LNCaP clone FGC (cell line): ENCODE results near the gene CEP55.

Source experiments
- DNase-seq: peaks from one replicate; pipeline ENCODE4 v3.0.0-alpha.2; 2011; ENCODE audit warnings: low read depth
- H3K4me3 ChIP-seq: 2 replicates; pipeline ENCODE4 v1.5.1; 2011; ENCODE audit warnings: mild to moderate bottlenecking, low read depth, low read length, control low read depth
- CTCF ChIP-seq: IDR thresholded peaks from 2 replicates; pipeline ENCODE4 v1.5.1; 2012; ENCODE audit warnings: mild to moderate bottlenecking; ENCODE audit not compliant: control insufficient read depth, insufficient read depth; ENCODE audit errors: extremely low read depth

The CEP55 gene

GRCh38 chr10:93488956-93489528, 7.4 kb upstream of the CEP55 start:
- no peak overlapping the region for H3K4me3 ChIP-seq
- no peak for TF ChIP-seq CTCF
- DNase-seq = no peak

- no peak for TF ChIP-seq CTCF
- no peak overlapping the region for H3K4me3 ChIP-seq
These were observed 4.8 kb upstream of the CEP55 start for GRCh38 chr10:93491602-93492121.

GRCh38 chr10:93493162-93493561, 3.2 kb upstream of the CEP55 start:
- TF ChIP-seq CTCF = no peak
- H3K4me3 ChIP-seq = no peak overlapping the region
- no peak for DNase-seq

More at GRCh38 chr10:93491602-93492121, 4.8 kb upstream of the CEP55 start:
- DNase-seq = no peak

- DNase-seq = no peak
- no peak overlapping the region for H3K4me3 ChIP-seq
- no peak for TF ChIP-seq CTCF
These were observed 1.9 kb upstream of the CEP55 start for GRCh38 chr10:93494494-93494893.

- no peak for TF ChIP-seq CTCF
- peak overlapping the region; percentile 70 for H3K4me3 ChIP-seq
- peak; percentile 40 for DNase-seq
These were observed 624 bp upstream of the CEP55 start for GRCh38 chr10:93495654-93496321.

- TF ChIP-seq CTCF = no peak
- H3K4me3 ChIP-seq = no peak overlapping the region
- no peak for DNase-seq
These were observed 1.8 kb downstream of the CEP55 start for GRCh38 chr10:93498166-93498565.
